ENCODE measurements around the gene GNLY.

GRCh38 chr2:85741833-85742455 lies 47.8 kb downstream of the GNLY start:
- no peak for TF ChIP-seq CTCF (IDR thresholded peaks at IDR 0.05)
- no peak for TF ChIP-seq EZH2 (IDR thresholded peaks at IDR 0.05)
- no peak for TF ChIP-seq EZH2phosphoT487 (IDR thresholded peaks at IDR 0.05)
